Ecto neural progenitor cell (in vitro differentiated cells): ENCODE data around the gene XG.

Source experiments
- DNase-seq: peaks from one replicate; pipeline ENCODE4 v3.0.0-alpha.2; 2018; ENCODE audit warnings: low spot score

XG gene

DNA sequence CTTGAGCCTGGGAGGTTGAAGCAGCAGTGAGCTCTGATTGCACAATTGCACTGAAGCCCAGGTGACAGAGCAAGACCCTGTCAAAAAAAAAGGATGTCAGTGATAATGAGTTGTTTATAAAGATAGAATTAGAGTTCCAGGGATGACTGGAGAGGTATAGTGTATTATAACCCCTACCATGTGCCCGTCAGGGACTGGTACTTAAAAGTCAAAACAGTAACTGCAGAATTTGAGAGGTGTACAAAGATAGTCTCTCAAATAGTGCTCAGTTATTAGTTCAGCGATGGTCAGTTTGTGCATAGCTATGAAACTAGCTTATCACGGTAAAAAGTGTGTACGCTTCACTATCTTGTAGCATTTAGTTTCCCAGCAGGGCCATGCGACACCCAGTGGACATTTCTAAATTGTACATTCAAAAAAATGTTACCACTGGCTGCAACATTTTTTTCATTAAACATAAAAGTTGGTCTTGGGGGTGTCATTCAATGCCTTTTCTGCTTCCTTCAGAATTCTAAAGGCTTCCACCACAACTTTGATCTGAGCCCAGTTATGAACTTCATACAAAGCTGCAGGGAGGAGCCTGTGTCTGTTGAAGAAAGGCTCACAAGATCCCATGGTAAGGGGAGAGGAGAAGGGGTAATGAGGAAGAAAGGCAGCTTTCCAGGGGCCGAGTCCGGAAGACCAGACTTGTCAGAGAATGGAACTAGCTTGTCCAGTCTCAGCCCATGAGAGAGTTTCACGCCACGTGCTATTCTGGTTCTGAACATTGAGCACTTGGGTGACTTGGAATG lies 67.7 kb downstream of the XG start:
- no peak for DNase-seq

DNA sequence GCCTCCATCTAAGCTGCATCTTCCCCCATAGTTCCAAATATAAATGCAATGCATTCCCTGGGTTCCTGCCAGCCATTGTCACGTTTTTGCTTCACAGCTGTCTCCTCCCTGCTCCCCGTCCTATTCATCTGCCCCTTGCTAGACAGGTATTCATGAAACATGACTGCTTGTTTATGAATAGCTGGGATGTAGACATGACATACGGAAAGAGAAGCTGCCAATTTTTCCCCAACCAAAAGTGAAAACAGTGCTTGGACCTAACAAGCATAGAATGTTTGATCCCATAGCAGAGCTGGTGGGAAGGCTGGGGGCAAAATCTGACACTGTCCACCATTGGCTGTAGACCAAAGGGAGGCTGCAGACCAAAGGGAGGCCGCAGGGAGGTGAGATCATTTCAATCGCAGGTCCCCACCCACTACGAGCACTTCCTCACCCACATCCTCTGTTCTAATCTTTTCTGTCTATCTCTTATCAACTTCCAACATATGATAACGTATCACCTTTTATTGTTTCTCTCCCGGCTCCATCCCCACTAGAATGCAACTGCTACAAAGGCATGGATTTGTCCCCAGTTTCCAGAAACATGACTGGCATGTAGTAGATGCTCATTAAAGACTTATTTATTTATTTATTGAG lies 68.4 kb downstream of the XG start:
- no peak for DNase-seq

DNA sequence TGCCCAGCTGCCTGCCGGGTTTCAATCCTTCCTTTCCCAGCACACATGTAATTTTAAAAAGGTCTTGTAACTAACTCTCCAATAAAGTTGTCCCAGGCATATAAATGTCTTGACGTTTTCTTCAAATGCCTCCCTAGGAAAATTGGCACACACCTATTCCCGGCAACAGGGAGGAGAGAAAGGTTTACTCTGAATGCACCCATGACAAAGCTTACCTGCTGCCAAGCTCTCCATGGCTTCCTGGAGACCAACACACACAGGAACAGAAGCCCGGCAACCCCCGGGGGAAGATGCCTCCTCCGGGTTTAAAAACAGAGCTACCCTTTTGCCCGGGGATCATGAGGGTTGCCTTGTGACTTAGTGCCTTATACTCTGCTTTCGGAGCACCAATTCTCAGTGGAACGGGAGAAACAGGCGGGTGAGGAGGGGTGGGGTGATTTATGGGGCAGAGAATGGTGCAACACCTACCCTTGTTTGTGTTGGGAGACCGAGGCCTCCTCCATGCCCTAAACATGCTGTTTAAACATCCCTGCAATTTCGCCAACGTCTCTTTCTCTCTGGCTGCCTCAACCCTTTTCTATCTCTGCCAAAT lies 72.1 kb downstream of the XG start:
- DNase-seq, result no peak

DNA sequence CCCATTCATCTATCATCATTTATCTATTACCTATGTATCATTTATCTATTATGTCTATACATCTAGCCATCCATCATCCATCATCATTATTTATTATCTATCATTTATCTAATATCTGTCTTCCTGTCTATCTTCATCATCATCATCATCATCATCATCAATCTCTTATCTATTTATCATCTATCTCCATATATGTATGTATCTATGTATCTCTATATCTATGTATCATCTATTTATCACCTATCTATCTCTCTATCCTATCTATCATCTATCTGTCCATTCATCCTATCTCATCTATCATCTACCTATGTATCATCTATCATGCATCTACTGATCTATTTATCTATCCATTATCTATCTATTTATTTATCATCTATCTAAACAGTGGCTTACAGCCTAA lies 73.0 kb downstream of the XG start:
- no peak for DNase-seq

DNA sequence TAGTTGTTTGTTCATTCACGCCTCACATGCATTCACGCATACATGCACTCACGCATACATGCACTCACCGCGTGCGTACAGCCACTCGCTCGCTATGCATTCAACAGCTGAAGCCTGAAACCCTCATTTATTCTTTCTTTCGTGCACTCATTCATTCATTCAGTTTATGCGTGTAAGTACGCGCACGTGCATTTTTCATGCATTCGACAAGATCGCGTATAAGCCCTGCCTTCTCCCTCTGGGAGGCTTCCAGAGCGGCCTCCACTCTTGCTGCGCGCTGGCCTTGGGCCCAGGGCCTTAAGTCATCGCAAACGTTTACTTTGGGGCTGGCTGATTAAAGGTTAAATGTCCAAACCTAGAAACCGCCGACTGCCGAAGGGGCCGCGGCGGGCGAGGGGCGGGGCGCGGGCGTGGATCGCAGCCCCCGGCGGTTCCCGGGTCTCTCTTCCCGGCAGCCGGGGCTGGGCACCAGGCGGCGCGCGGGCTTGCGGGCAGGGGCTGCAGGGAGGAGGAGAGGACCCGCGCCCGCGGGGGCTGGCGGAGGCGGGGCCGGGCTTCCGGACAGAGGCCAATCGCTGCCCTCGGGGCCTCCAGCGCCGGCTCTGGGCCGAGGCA lies 76.6 kb downstream of the XG start, which contains the start of gene GYG2:
GYG2 (plus strand) TSS at position 587 of the 615 bp plus-strand sequence. CDS start 1,259 bp downstream, outside the sequence.
- DNase-seq, result peak; percentile 51

DNA sequence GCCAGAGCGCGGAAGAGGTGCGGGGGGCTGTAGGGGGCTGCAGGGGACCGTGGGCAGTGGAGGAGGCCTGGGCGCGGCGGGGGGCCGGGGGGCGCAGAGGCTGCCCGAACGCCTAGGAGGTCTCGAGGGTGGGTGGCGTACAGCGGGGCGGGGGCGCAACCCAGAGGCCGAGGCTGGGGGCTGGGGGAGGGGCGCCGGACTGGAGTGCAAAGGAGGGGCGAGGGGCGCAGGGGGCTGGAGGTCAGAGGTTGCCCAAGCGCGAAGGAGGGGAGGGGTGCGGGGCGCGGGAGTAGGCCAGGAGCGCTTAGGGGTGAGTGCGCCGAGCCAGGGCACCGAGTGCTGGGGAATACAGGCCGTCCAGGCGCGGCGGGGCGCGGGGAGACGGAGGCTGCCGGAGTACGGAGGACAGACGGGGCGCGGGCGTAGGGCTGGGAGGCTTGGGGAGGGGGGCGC lies 77.1 kb downstream of the XG start:
- peak; percentile 91 for DNase-seq

DNA sequence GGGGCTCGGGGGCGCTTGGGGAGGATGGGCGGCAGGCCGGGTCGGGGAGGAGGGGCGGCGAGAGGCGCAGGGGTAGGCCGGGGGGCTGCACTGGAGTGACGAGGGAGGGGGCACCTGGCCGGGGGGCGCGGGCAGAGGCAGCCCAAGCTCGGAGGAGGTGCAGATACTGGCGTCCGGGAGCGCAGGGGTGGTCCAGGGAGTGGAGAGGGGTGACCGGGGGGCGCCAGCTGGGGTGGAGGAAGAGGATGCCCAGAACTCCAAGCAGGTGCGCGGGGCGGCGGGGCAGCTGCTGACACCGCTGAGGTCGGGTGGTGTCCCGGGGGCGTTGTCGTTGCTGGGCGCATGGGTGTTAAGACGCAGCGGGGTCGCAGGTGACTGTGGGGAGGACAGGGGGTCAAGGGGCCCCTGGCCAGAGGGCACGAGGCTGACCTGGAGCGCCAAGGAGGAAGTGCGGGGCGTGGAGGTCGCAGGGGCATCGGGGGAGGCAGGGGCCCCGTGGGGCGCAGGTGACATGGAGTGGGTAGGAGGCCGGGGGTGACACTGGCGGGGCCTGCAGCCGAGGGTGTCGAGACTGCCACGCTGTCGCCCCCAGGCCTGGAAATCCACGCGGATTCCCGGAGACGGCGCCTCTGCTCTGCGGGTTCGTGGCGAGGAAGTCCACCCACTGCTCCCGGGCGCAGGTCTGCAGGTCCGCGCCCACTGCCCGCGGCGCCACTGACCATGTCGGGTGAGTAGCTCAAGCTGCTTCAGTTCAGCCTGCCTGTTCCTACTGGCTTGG lies 77.8 kb downstream of the XG start:
- DNase-seq, result peak; percentile 69

DNA sequence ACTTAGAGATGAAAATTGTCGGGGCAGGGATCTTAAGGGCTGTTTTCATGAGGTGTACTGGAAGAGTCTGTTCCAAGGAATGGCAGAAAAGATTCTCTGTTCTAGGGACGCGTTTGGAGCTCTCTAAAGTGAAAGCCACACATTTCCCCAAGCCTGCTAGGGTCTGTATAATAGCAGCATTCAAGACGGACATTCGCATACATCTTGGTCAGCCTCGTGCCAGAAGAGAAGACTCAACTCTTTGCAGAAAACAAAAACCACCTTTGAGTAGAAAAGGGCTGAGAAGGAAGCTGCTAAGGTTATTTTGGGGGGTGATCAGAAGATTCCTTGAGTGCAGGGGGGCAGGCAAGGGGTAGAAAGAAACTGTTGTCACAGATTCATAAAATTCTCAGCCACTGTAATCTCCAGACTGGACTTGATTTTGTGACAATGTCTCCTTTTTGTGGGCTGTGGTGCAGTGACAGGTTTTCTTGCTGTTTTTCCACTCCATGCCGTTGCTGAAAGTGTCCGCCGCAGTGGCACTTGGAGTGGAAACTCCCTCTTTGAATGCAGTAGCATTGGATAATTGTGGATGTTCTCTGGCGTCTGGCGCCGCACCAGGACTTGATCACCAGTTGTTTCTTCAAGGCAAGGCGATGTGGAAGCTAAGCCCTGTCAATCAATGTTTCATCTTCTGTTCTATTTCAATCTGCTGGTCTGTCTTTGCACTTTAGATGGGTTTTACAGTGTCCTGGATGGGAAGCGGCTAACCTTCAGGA lies 79.8 kb downstream of the XG start:
- DNase-seq, result no peak

DNA sequence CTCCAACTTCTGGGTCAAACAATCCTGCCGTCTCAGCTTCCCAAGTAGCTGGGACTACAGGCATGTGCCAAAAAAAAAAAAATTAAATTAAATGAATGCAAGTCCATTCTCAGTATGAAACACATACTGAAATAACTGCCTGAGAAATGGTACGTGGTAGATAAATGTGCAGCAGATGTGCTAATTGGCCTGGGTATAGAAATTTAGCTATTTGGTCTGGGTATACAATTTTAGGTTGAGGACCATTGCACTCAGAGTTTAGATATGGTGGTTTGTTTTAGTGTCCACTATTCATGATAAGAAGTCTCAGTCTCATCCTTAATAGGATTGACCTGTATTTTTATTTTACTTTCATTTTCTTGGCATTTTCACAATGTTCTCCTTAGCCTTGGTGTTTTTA lies 86.1 kb downstream of the XG start:
- DNase-seq, result no peak

DNA sequence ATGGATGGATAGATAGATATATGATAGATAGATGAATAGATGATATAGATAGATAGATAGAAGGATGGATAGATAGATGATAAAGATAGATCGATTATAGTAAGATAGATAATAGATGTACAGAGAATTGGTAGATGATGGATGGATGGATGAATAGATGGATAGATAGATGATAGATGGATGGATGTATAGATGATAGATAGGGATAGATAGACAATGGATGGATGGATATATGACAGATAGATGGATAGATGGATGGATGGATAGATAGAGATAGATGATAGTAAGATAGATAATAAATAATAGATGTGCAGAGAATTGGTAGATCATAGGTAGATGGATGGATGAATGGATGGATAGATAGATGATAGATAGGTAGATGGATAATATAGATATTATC lies 89.1 kb downstream of the XG start:
- no peak for DNase-seq

DNA sequence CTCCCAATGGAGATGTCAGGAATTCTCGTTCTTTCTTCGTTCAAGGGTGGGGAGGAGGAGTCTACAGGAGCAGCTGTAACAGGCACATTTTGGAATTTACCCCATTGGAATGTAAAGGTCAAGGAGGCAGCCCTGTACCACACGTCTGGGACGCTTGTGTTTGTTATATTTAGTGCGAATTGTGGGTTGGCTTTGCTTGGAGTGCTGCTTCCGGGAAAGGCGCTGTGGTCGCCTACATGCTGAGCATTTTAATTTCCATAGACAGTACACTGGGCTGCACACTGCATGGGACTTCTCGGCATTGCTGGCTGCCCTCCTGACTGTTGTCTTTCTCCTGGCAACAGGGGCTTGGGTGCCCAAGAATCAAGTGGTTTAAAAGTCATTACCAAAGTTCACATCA lies 89.7 kb downstream of the XG start:
- DNase-seq, result no peak

DNA sequence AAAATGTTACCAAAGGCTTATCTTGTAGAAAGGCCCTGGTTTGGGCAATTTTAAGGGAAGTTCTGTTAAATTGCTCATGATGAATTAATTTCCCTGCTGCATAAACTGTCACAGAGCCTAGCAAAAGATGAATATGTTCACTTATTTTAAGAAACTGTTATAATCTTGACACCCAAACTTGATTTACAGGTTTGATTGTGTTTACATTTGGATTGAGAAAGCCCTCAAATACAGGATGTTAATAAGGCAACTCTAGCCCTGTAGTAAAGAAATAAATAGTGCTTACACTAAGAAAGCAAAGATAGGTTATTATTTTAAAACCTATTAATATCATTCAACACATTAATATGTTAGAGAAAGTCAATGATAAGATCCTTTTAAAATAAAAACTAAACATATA lies 95.2 kb downstream of the XG start:
- DNase-seq, result no peak

DNA sequence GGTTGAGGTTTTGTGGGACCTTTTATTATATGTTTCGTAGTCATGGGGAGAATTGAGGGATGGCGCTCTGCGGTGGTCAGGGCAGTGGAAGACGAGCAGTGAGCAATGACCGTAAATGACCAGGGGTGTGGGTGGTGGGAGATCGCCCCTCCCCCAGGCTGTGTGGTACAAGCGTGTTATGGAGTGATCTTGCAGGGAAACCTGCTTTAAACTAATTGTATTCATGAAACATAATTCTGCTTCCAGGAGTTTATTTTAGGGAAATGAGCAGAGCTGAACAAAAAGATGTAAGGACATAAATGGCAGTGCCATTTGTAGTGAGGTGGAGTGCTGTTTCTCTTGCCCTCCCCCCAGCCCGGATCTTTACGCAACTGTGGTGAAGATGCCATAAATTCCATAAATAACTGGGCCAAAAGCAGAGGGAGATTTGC lies 97.0 kb downstream of the XG start:
- no peak for DNase-seq

DNA sequence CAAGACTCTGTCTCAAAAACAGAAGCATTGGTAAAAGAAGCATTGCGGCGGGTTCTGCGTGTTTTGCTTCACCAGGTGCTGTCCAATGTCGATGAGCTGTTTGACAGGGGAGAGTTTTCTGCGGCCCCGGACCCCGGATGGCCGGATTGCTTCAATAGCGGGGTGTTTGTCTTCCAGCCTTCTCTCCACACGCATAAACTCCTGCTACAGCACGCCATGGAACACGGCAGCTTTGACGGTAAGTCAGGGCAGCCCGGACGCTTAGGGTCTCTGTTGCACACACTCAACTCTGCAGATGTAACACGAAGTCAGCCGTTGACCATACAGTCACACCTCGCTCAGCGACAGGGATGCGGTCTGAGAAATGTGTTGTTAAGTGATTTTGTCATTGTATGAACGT lies 103.1 kb downstream of the XG start:
- no peak for DNase-seq

DNA sequence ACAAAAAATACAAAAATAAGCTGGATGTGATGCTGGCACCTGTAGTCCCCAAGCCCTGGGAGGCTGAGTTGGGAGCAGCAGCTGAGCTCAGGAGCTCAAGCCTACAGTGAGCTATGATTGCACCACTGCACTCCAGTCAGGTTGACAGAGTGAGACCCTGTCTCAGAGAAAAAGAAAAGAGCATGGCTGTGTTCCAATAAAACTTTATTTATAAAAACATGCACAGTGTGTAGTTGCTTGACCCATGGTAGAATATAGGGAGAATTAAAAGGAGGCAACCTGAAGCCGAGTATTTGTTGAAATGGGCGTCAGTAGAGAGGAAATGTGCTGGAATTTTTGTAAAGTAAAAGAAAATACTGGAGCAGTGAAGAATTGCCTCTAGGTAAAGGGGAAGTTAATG lies 103.9 kb downstream of the XG start:
- DNase-seq, result no peak

DNA sequence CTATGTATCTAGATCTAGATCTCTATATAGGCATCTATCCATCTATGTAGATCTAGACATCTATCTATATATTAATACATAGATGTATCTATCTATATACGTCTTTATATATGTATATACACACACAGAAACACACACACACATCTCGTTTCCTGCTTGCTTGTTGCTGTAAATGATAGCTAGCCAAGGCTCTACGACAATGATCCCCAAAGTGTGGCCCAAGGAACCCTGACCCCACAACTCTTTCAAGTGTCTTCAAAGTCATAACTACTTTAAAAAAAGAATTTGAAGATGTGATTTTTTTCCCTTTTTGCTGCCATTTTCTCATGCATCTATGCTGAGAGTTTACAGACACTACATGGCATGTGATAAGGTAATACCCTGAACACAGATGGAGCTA lies 105.7 kb downstream of the XG start:
- no peak for DNase-seq

DNA sequence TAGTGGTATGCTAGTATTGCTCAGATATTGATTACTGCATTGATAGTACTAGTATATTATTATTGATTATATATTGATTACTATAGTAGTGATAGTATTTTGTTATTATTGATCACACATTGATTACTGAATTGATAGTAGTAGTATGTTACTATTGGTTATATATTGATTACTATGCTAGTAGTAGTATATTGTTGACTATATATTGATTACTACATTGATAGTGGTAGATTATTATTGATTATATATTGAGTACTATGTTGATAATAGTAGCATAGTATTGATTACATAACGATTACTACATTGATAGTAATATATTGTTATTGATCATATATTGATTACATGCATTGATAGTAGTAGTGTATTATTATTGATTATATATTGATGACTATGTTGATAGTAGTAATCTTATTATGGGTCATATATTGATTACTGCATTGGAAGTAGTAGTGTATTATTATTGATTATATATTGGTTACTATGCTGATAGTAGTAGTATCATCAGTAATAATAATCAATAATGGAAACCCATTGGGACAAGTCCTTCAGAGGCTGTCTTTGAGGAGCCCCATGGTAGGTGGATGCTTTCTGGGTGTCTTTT lies 107.5 kb downstream of the XG start:
- DNase-seq, result no peak

DNA sequence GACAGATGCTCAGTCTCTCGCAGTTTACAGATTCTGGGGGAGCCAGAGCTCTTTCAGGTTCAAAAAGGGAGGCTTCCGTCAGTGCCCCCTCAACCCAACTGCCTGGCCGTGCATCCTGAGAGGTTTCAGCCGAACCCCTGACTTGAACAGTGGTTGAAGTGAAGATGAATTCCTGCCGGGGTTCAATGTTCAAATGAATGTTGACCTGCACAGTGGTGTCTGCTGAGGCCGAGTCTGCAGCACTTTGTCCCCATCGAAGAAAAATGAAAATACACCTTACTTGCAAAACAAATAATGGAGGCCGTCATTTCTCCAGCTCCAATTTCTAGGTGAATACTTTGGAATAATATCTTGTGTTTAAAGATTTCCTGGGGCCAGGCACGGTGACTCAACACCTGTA lies 110.6 kb downstream of the XG start:
- DNase-seq, result no peak

DNA sequence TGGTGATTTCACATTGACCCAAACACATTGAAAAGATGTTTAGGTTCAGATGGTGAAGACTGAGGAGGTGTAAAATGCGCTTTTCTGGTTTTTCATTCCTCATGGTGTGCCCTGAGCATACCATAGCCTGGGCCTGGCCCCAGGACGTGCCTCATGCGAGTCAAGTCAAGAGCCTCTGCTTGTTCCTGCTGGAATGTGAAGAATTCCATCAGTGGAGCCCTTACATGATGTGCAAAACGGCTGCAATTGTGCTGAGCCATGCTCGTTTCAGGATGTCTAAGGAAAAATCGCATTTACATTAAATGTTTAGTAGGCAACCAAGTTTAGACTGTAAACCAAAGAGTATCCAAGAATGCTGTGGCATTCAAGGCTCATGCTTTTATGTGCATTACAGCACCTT lies 111.8 kb downstream of the XG start:
- DNase-seq, result no peak
